Breast epithelium (tissue), 3 donors: Measurements from ENCODE around the gene GTPBP4.

Experiments used
- CTCF ChIP-seq, 3 donors: fragments of 450-650 bp; IDR thresholded peaks; one replicate each; pipeline ENCODE4 v1.5.1; 2016 to 2017; ENCODE audit warnings: antibody characterized with exemption in 3 of 3, mild to moderate bottlenecking in 3 of 3, moderate library complexity in 3 of 3
- POLR2A ChIP-seq: fragments of 450-650 bp; IDR thresholded peaks from one replicate; pipeline ENCODE4 v1.6.1; 2016; ENCODE audit warnings: antibody characterized with exemption, mild to moderate bottlenecking, moderate library complexity

GRCh38 chr10:971613-972012 lies 16.6 kb upstream of the GTPBP4 start:
- TF ChIP-seq CTCF (IDR thresholded peaks at IDR 0.05) (no peak), POLR2A (no peak)
